DOHH2 (cell line): ENCODE measurements around the gene NME7.

Source experiments
- H3F3A ChIP-seq: fragments of 200-600 bp; sonication (generic), shearing (Covaris generic); 2 replicates; pipeline ENCODE4 v1.6.0; 2016; ENCODE audit warnings: antibody characterized with exemption, mild to moderate bottlenecking; ENCODE audit not compliant: control insufficient read depth, insufficient read depth
- H3K27ac ChIP-seq: fragments of 200-600 bp; sonication (generic); 2 replicates; pipeline ENCODE4 v1.5.1; 2014; ENCODE audit warnings: low read depth, mild to moderate bottlenecking, low read length, moderate library complexity
- H3K27me3 ChIP-seq: fragments of 200-600 bp; sonication (generic); 2 replicates; pipeline ENCODE4 v1.6.1; 2014; ENCODE audit warnings: mild to moderate bottlenecking, low read length, mixed read lengths; ENCODE audit not compliant: control insufficient read depth
- H3K36me3 ChIP-seq: fragments of 200-600 bp; sonication (generic); 2 replicates; pipeline ENCODE4 v1.6.1; 2014; ENCODE audit warnings: mild to moderate bottlenecking, low read length, moderate library complexity, mixed read lengths; ENCODE audit not compliant: control insufficient read depth
- H3K4me1 ChIP-seq: fragments of 200-600 bp; sonication (generic); 2 replicates; pipeline ENCODE4 v1.6.1; 2014; ENCODE audit warnings: mild to moderate bottlenecking, low read length, mixed read lengths; ENCODE audit not compliant: control insufficient read depth
- H3K4me2 ChIP-seq: fragments of 200-600 bp; sonication (generic); 2 replicates; pipeline ENCODE4 v1.6.0; 2014; ENCODE audit warnings: mild to moderate bottlenecking, low read length, moderate library complexity
- H3K4me3 ChIP-seq: fragments of 200-600 bp; sonication (generic); 2 replicates; pipeline ENCODE4 v1.5.1; 2014; ENCODE audit warnings: mild to moderate bottlenecking, low read length, mixed read lengths
- H3K79me2 ChIP-seq: fragments of 200-600 bp; sonication (generic); 2 replicates; pipeline ENCODE4 v1.6.1; 2014; ENCODE audit warnings: mild to moderate bottlenecking, low read length, mixed read lengths; ENCODE audit not compliant: control insufficient read depth
- H3K9me2 ChIP-seq: fragments of 200-600 bp; sonication (generic); replicated peaks from 2 replicates; pipeline ENCODE4 v1.6.1; 2014; ENCODE audit warnings: mild to moderate bottlenecking, low read length, mixed read lengths; ENCODE audit not compliant: control insufficient read depth
- H3K9me3 ChIP-seq: fragments of 200-600 bp; sonication (generic); 2 replicates; pipeline ENCODE4 v1.6.1; 2014; ENCODE audit warnings: antibody characterized with exemption, low read length, mixed read lengths; ENCODE audit not compliant: control insufficient read depth, insufficient read depth
- H4K20me1 ChIP-seq: fragments of 200-600 bp; sonication (generic); 2 replicates; pipeline ENCODE4 v1.6.0; 2014; ENCODE audit warnings: low read depth, mild to moderate bottlenecking, antibody characterized with exemption, low read length, moderate library complexity; ENCODE audit not compliant: control insufficient read depth, insufficient read depth
- CTCF ChIP-seq: fragments of 200-600 bp; sonication (generic); IDR thresholded peaks from one replicate; pipeline ENCODE4 v1.5.1; 2014; ENCODE audit warnings: antibody characterized with exemption, mild to moderate bottlenecking, low read depth, low read length; ENCODE audit not compliant: poor library complexity, severe bottlenecking
- EZH2phosphoT487 ChIP-seq: fragments of 200-600 bp; sonication (generic); IDR thresholded peaks from 2 replicates; pipeline ENCODE4 v1.6.1; 2017; ENCODE audit warnings: borderline replicate concordance, mild to moderate bottlenecking, antibody characterized with exemption, low read length, moderate library complexity, mixed read lengths

NME7 gene

GRCh38 chr1:169091480-169091941, 276.1 kb downstream of the NME7 start:
- Histone ChIP-seq H3F3A (no peaks in the 10 kb centered on the region), H3K9me2 (no peaks in the 10 kb centered on the region), H3K4me1 (no peaks in the 10 kb centered on the region), H3K4me2 (no peak overlapping the region), H4K20me1 (no peaks in the 10 kb centered on the region), H3K36me3 (no peaks in the 10 kb centered on the region), H3K27me3 (peaks cover 36% of the 10 kb centered on the region), H3K27ac (no peak overlapping the region), H3K9me3 (no peaks in the 10 kb centered on the region), H3K4me3 (no peak overlapping the region), H3K79me2 (no peaks in the 10 kb centered on the region)
- TF ChIP-seq CTCF (no peak), EZH2phosphoT487 (no peak)

- no peak overlapping the region for H3K4me2 ChIP-seq
- H3K4me3 ChIP-seq, result no peak overlapping the region
- no peaks in the 10 kb centered on the region for H3K4me1 ChIP-seq
- no peaks in the 10 kb centered on the region for H3K9me2 ChIP-seq
- no peaks in the 10 kb centered on the region for H3K79me2 ChIP-seq
- H3K27ac ChIP-seq, result no peak overlapping the region
- no peaks in the 10 kb centered on the region for H3F3A ChIP-seq
- H4K20me1 ChIP-seq, result no peaks in the 10 kb centered on the region
- TF ChIP-seq EZH2phosphoT487 (no peak), CTCF (no peak)
- H3K9me3 ChIP-seq, result no peaks in the 10 kb centered on the region
- no peaks in the 10 kb centered on the region for H3K36me3 ChIP-seq
- H3K27me3 ChIP-seq, result peaks cover 36% of the 10 kb centered on the region
Measured at GRCh38 chr1:169090900-169091311, 276.7 kb downstream of the NME7 start.

- Histone ChIP-seq H3K4me2 (no peak overlapping the region), H3K27me3 (peaks cover 36% of the 10 kb centered on the region), H3K79me2 (no peaks in the 10 kb centered on the region), H3K9me2 (no peaks in the 10 kb centered on the region), H4K20me1 (no peaks in the 10 kb centered on the region), H3F3A (no peaks in the 10 kb centered on the region), H3K4me3 (no peak overlapping the region), H3K27ac (no peak overlapping the region), H3K4me1 (no peaks in the 10 kb centered on the region), H3K36me3 (no peaks in the 10 kb centered on the region), H3K9me3 (no peaks in the 10 kb centered on the region)
- no peak for TF ChIP-seq EZH2phosphoT487
- TF ChIP-seq CTCF, result no peak
Measured at GRCh38 chr1:169090308-169090899, 277.2 kb downstream of the NME7 start.
